ENCODE results near the gene KISS1R. TPM values are rescaled to one million over a fixed set of nuclear protein-coding genes. Genes with fewer than 3 reads are reported as not detected.

The KISS1R gene
- total and polyA plus RNA-seq, 2 of the 4 experiments (the other 2 are of a cell fraction) = not detected

GRCh38 chr19:934197-934840 is 17.2 kb downstream of the KISS1R start:
- H3K23ac ChIP-seq (ENCODE audit: low read depth, low read length) = 0 out of 2 replicates have a peak overlapping the region, but pooled peaks have one; percentile 31
- H3K4me1 ChIP-seq (ENCODE audit: control insufficient read depth, insufficient read depth, low read length) = peaks cover 28% of the 10 kb centered on the region
- CTCF ChIA-PET = no interaction called here
- H3K9ac ChIP-seq (ENCODE audit: low read depth, low read length) = peak overlapping the region; percentile 7; the same call in 1 of the 2 replicates
- peak overlapping the region; percentile 93; the same call in 1 of the 3 replicates for H2BK15ac ChIP-seq (ENCODE audit: low read depth, low read length)
- ATAC-seq (ENCODE audit: low read depth) (no peak), DNase-seq (no peak)
- peak overlapping the region; percentile 97 for H3K14ac ChIP-seq (replicated peaks; ENCODE audit: low read depth, low read length)
- H4K8ac ChIP-seq (ENCODE audit: low read depth in 2 of 2, low read length in 2 of 2) = peak overlapping the region; percentile 88 to 98; a peak in 3 of 4 replicates
- 0 out of 2 replicates have a peak overlapping the region, but pooled peaks have one; percentile 25 for H2BK20ac ChIP-seq (ENCODE audit: low read depth, low read length)
- peak overlapping the region; percentile 95 for H4K5ac ChIP-seq (ENCODE audit: low read depth, low read length)
- peak overlapping the region; percentile 98 for H2BK5ac ChIP-seq (ENCODE audit: low read depth, low read length, poor library complexity, severe bottlenecking)
- H3K4me3 ChIP-seq (ENCODE audit: insufficient read depth, low read depth, low read length) = no peak overlapping the region
- peak overlapping the region; percentile 50; the same call in 1 of the 2 replicates for H3K56ac ChIP-seq (ENCODE audit: extremely low read depth, insufficient read depth, low read length)
- no peaks in the 10 kb centered on the region for H3K27me3 ChIP-seq (ENCODE audit: control insufficient read depth, insufficient read depth, low read length)
- intact Hi-C loops (cut with micrococcal nuclease) = no loop called here
- H4K91ac ChIP-seq (ENCODE audit: insufficient read depth, low read depth, low read length) = peak overlapping the region; percentile 98
- in situ Hi-C loops (cut with MboI; ENCODE audit: low sequenced_read_pairs) = no loop called here
- H4K20me1 ChIP-seq (ENCODE audit: insufficient read depth, low read length) = peaks cover 35% of the 10 kb centered on the region
- H3K79me1 ChIP-seq (ENCODE audit: low read depth in 1 of 2, low read length in 2 of 2) = peaks cover 26 to 59% of the 10 kb centered on the region in 2 experiments
- H2AK9ac ChIP-seq (replicated peaks; ENCODE audit: low read depth, low read length, poor library complexity) = peak overlapping the region; percentile 99
- 77% methylated on average over 23 of the region's 29 CpGs; no CpG with 5 or more reads in 1 of the 2 experiments for WGBS, 2 experiments (ENCODE audit: extremely low coverage in 2 of 2, insufficient read length in 1 of 2)
- POLR2A ChIA-PET (ENCODE audit: unreplicated experiment) = no interaction called here
- no peaks in the 10 kb centered on the region for H3K9me3 ChIP-seq (ENCODE audit: control insufficient read depth, insufficient read depth, low read length)
- peak overlapping the region; percentile 36 for H2AFZ ChIP-seq (replicated peaks; ENCODE audit: low read length, poor library complexity)
- dilution Hi-C loops (cut with HindIII; ENCODE audit: low sequenced_read_pairs, unreplicated experiment) = no loop called here
- H3K18ac ChIP-seq (ENCODE audit: low read depth, low read length) = peak overlapping the region; percentile 94
- H3K27ac ChIP-seq (ENCODE audit: insufficient read depth, low read length) = peak overlapping the region; percentile 97
- H3K4me2 ChIP-seq (ENCODE audit: low read depth, low read length) = no peak overlapping the region; the same call in 1 of the 2 replicates
- H3K36me3 ChIP-seq (ENCODE audit: control insufficient read depth, insufficient read depth, low read length) = peaks cover 54% of the 10 kb centered on the region
- H3K9me1 ChIP-seq (ENCODE audit: insufficient read depth, low read length) = peaks cover 6% of the 10 kb centered on the region; the same call in 1 of the 2 replicates
- H2BK120ac ChIP-seq (ENCODE audit: low read depth, low read length) = peak overlapping the region; percentile 97; the same call in 1 of the 2 replicates
- H3K4ac ChIP-seq (ENCODE audit: low read depth, low read length) = peak overlapping the region; percentile 98
- BruUV-seq (replicated peaks) = no TSS peak
- H2AK5ac ChIP-seq (ENCODE audit: low read depth, low read length) = peak overlapping the region; percentile 99
- TF ChIP-seq MAFK (IDR thresholded peaks at IDR 0.05; ENCODE audit: low read depth, low read length) = no peak
- TF ChIP-seq POLR2A (IDR thresholded peaks at IDR 0.05; ENCODE audit: low read depth, low read length) = no peak
- TF ChIP-seq FOS (IDR thresholded peaks at IDR 0.05; ENCODE audit: low read depth, low read length) = no peak
- TF ChIP-seq USF2 (IDR thresholded peaks at IDR 0.05; ENCODE audit: low read depth, low read length) = no peak
- no peak for TF ChIP-seq CEBPB (IDR thresholded peaks at IDR 0.05; ENCODE audit: low read depth, low read length)
- TF ChIP-seq ELK1 (IDR thresholded peaks at IDR 0.05; ENCODE audit: borderline replicate concordance, low read depth, low read length) = no peak
- no peak for TF ChIP-seq BHLHE40 (IDR thresholded peaks at IDR 0.05; ENCODE audit: low read depth, low read length)
- TF ChIP-seq RCOR1 (IDR thresholded peaks at IDR 0.05; ENCODE audit: insufficient replicate concordance, low read length) = no peak
- no peak for TF ChIP-seq RAD21 (IDR thresholded peaks at IDR 0.05; ENCODE audit: low read length)
- TF ChIP-seq NFE2L2 (IDR thresholded peaks at IDR 0.05; ENCODE audit: low read depth, low read length) = no peak
- TF ChIP-seq MAZ (IDR thresholded peaks at IDR 0.05; ENCODE audit: borderline replicate concordance, low read depth, low read length) = no peak
- no peak for TF ChIP-seq CTCF (conservative IDR thresholded peaks at IDR 0.05; ENCODE audit: low read depth, low read length)
- TF ChIP-seq CHD1 (IDR thresholded peaks at IDR 0.05; ENCODE audit: low read depth, low read length) = no peak
- TF ChIP-seq SMC3 (IDR thresholded peaks at IDR 0.05; ENCODE audit: low read depth, low read length) = no peak
- TF ChIP-seq MXI1 (IDR thresholded peaks at IDR 0.05; ENCODE audit: borderline replicate concordance, low read depth, low read length) = no peak

All from IMR-90 (cell line).